DMS53 (cell line): Measurements from ENCODE around the gene CCDC91.
"Not testable (repeated sequence)": the region's sequence is repeated elsewhere in the genome, so short reads cannot be mapped to it uniquely, and the experiment has no call there.

Experiments
- DNase-seq: peaks from one replicate; lab custom pipeline; 2025; lab: John Stamatoyannopoulos, UW

CCDC91 gene

DNA sequence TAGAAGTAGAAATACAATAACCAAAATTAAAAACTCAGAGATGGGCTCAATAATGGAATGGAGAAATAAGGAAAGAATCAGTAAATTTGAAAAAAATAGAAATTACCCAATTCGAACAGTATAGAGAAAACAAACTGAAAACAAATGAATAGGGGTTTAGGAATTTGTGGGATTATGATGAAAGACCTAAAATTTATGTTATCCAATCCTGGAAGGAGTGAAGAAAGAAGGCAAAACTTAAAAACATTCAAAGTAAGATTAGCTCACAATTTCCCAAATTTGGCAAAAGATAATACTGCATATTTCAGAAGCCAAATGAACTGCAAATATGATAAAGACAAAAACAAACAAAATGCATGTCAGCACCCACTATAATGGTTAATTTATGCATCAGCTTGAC, 177.1 kb downstream of the CCDC91 start:
- DNase-seq = no peak

DNA sequence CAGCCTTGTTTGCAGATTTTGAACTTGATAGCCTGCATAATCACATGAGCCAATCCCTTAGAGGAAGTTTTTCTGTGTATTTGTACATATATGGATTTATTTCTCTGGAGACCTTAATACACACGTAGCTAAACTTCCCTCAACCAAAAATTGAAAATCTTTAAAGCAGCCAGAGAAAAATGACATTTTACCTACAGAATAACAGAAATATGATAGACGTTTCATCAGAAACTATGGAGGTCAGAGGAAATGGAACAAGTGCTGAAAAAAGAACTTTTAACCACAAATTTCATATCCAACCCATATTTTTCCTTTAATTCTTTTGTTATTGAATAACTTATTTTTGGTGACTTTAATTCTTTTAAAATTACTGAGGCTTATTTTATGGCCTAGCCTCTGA, 177.7 kb downstream of the CCDC91 start:
- DNase-seq = no peak

DNA sequence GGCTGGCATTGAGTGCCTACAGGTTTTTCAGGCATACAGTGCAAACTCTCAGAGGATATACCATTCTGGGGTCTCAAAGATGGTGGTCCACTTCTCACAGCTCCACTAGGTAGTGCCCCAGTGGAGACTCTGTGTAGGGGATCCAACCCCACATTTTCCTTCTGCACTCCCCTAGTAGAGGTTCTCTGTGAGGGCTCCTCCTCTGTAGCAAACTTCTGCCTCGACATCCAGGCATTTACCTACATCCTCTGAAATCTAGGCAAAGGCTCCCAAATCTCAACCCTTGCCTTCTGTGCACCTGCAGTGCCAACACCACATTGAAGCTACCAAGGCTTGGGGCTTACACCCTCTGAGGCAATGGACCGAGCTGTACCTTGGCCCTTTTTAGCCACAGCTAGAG, 179.2 kb downstream of the CCDC91 start:
- DNase-seq = peak; percentile 50

DNA sequence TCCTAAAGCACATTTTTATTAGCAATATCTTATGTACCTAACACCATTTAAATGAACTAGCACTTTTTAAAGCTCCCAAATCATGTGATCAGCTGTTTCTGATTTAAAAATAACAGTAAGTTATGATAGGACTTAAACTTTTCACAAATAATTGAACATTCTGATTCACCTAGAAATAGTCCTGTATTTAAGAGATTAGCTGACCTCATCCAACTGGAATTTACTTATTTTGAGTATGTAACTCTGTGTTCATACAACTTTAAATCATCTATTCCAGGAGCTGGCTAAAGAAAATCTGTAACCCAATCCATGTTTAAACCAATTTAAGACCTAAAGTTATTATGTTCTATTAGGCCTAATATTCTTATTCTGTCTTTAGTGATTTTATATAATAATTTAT, 184.3 kb downstream of the CCDC91 start:
- DNase-seq = no peak

DNA sequence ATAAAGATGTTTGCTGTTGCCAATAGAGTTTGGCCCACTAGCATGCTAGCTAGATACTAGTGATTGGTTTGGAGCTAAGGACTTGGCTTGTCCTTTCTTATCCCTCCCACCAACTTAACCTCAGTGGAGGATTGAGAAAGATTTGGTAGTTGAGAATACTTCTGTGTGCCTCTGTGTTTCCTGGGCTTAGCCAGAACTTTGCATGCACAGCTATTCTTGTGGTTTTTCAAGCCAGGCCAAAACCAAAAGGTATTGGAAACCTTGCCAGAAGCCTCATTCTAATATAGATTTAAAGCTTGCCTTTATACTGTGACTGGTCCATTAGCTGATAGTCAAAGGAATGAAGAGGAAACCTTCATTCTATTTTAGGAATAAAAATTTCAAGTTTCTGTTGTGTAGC, 188.5 kb downstream of the CCDC91 start:
- DNase-seq = no peak

DNA sequence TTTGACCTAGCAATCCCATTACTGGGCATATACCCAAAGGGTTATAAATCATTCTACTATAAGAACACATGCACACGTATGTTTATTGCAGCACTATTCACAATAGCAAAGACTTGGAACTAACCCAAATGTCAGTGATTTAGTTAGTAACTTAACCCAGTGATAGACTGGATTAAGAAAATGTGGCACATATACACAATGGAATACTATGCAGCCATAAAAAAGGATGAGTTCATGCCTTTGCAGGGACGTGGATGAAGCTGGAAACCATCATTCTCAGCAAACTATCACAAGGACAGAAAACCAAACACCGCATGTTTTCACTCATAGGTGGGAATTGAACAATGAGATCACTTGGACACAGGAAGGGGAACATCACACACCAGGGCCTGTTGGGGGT, 189.5 kb downstream of the CCDC91 start:
- not testable (repeated sequence) for DNase-seq

DNA sequence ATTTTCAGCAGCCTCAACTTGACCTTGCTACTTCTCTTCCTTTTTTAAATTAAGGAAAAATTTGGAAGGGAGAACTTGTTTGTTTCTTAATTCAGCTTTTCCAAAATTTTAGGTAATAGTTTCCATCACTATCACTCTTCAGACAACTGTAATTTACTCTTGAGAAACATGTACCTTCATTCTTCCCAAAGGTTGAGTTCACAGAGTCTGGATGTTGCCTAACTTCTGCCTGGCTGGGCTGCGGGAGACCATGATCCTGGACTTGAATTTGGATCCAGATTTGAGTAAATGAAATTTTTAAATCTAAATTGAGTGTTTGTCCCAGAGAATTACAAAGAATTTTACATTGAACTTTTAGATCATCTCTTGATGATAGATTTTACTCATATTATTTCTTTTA, 193.1 kb downstream of the CCDC91 start:
- no peak for DNase-seq

DNA sequence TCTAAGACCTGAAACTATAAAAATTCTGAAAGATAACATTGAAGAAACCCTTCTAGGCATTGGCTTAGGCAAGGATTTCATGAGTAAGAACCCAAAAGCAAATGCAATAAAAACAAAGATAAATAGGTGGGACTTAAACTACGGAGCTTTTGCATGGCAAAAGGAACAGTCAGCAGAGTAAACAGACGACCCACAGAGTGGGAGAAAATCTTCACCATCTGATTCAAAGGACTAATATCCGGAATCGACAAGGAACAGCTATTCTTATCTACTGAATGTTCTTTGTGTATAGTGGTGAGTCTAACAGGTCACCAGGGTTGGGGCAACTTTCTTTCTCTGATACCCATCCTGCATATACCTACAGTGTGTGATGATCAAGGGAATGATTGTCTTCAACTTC, 198.6 kb downstream of the CCDC91 start:
- no peak for DNase-seq

DNA sequence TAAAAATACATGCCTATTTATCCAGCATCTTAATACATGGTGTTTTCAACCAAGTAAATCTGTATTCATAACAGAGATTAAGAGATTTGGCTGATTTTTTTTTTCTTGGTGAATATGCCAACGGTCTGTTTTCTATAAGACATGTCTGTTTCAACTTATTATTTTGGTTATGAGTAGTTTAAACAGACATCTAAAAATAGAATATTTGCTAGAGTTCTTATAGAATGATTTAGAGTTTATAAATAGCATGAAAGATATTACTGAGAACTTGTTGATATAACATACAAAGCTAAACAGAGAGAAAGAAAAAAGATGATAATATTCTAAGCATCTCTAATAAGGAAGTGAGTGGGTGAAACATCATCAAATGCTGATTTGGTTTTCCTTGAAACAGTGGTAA, 199.9 kb downstream of the CCDC91 start:
- DNase-seq = no peak

DNA sequence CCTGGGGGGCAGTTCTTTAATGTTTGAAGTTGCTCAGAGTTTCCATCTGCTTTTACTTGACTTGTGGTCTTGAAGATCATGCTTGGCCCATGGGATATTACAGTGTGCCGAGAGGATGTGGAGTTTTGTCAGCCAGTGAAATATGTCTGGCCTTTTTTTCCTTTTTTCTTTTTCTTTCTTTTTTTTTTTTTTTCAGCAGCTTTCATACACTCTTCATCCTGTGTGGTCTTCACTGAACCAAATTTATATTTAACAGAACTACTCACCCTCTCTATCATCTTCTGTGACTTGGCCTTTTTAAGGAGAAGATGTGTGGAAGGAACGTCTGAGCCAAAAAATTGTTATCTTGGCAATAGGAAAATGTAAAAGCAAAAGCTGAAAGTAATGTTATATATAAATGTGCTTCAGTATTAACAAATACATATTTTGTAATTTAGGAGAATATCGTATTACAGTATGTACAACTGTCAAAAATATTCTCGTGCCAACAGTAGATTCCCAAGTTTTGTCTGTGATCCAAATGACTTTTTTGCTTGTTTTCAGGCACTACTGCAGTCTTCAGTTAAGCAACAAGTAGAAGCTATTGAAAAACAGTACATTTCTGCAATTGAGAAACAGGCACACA, 200.6 kb downstream of the CCDC91 start:
- DNase-seq = no peak

DNA sequence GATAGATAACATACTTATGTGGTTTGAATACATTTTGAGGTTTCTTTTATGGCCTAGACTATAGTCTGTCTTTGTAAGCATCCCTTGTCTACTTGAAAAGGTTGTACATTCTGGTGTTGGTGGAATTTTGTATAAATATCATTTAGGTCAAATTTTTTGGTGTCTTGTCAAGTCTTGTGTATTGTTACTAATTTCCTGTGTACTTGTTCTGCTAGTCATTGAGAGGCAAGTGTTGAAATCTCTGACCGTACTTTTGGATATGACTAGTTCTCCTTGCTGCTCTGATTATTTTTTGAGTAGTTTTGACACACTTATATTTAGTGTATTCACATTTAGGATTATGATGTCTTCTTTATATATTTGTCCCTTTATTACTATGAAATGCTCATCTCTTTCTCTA, 219.6 kb downstream of the CCDC91 start:
- DNase-seq = no peak

DNA sequence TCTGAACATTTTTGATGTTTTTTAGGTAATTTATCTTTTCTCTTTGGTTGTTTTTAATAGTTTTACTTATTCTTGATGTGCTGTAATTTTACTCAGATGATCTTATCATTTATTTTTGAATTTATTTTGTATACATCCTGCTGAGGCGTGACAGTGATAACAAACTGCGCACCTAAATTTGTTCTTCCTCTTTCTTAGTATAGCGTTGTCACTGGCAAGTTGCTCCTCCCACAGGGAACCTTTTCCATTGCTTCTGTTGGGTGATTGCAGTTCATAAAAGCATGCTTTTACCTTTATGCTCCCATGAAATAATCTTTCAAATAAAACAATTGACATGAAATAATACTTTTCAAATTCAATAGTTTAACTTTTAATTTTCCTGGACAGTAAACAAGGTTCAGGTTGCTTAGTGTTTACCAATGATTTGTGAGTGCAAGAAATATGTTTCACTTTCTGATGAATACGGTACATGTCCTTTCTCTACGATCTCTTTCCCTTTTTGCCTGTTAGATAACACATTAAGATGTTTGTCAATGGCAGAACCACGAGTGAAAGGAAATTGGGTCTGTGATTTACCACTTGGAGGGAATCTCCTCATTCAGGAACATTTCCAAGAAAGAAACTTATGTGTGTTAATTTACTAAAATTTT, 223.3 kb downstream of the CCDC91 start:
- no peak for DNase-seq

DNA sequence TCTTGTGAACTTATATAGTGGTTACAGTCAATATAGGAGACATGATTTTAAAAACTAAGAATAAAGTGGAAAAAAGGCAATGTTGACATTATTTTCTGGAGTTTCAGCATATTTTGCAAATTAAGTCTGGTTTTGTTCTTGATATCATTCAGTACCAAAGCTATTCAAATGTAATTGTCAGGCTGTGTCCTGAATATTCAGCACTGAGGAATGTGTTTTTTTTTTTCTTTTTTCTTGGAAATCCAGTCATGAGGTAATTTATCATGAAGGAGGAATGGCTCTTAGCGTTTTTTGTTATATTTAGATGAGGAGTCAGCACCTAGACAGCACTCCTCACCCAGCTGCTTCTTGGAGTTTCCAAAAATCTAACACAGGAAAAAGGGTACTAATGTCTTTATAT, 225.5 kb downstream of the CCDC91 start:
- no peak for DNase-seq

DNA sequence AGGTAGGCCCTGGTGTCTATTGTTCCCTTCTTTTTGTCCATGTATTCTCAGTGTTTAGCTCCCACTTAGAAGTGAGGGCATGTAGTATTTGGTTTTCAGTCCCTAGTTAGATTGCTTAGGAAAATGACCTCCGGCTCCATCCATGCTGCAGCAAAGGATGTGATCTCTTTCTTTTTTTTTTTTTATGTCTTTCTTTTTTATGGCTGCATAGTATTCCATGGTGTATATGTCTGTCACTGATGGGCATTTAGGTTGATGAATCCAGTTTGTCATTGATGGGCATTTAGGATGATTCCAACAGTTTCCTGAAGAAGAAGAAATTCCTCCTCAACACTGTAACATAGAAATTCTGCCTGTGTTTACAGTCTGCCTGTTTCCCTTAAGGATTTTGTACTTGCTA, 231.1 kb downstream of the CCDC91 start:
- no peak for DNase-seq

DNA sequence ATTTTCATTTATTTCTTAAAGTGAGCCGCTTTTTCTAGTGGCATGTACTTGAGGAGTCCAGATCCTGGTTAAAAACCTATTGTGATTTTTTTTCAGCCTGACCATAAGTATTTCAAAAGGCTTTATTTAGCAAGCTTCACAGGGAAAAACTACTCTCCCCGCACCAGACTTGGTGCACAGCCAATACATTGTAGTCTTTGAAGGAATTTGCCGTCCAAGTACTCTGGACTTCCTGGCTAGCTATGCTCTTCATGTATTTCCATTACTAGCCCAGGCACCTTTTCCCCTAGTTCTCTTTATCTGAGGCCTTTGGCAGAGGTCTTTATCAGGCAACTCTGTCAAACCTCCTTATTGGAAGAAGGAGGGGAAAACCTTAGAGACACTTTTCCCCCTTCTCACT, 234.7 kb downstream of the CCDC91 start:
- DNase-seq = peak; percentile 19

DNA sequence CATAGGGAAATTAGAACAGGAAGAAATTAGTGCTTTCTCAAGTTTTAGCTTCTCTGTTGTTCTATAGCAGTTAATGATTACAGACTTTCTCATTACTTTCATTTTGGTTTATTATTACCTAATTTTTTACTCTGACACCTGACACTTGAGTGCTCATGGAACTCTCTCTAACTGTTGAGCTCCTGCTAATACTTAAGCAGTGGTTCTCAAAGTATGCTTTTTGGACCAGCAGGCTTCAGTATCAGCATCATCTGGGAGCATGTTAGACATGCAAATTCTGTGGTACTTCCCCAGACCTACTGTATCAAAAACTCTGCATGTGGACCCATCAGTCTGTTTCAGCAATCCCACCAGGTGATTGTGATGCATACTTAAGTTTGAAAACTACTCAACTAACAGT, 235.3 kb downstream of the CCDC91 start:
- no peak for DNase-seq

DNA sequence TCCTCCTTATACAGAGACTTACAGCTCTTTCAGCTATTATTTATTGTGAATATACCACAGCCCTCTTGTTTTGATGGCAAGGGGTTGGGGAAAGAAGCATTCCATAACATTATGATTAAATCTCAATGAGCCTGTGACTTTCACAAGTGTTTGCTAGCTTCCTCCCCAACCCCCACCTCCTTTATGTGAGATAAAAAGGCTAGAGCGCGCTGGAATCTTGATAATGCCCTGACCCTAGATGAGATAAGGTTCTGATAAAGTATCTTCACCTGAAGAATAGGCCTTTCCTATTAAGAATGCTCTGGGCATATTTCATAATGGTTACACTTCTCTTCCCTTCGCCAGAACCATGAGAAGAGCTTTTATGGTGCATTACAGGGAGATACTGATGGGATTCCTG, 236.8 kb downstream of the CCDC91 start:
- DNase-seq = no peak

DNA sequence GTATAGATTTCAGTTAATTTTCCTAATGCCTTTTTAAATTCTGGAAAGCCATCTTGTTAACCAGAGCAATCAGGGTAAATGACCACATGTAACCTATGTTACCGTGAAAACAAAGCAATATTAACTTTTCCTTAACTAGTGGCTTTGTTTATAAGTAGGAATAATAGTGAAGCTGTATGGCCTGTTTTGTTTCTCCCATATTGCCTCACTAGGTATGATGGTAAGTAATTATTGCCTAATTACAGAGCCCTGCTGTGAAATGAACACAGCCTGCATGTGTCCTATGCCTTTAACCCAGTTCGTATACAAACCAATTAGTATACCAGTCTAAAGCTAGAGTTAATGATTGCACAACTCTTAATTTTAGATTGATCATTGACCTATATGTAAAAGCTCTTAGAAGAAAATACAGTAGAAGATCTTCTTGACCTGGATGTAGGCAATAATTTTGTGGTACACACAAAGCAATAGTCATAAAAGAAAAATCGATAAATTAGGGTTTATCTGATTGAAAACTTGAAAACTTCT, 249.9 kb downstream of the CCDC91 start:
- no peak for DNase-seq

DNA sequence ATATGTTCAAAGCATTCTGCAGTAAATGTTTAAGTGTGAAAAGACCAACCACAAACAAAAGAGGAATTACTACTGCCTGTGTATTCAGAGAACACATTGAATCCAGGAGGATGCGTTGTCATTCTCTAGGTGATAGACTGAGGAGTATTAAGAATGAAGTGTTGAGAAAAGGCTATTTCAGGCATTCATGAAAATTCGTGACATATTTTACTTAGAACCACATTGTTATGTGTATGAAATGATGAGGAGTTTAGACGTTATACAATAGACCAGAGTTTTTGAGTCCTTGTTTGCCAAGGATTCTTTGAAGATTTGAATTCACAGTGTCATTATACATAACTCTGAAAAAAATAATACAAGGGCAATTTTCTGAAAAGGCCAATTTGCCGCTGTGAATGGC, 251.8 kb downstream of the CCDC91 start:
- DNase-seq = no peak

DNA sequence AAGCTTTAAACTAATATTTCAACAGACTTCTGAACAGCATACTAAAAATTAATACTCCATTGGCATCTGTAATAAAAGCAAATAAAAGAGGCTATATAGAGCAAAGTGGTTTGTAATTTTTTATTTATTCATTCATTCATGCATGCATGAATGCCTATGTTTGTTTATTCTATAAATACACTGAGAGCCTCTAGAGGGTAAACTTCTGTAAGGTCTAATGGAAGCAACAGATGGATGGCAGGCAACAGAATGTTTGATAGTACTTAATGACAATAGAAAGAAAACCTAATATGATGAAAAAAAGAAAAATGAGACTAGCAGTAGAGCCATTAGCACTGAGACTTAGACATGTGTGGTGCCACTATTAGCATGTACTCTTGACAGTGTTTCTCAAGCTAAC, 253.1 kb downstream of the CCDC91 start:
- DNase-seq = peak; percentile 98

DNA sequence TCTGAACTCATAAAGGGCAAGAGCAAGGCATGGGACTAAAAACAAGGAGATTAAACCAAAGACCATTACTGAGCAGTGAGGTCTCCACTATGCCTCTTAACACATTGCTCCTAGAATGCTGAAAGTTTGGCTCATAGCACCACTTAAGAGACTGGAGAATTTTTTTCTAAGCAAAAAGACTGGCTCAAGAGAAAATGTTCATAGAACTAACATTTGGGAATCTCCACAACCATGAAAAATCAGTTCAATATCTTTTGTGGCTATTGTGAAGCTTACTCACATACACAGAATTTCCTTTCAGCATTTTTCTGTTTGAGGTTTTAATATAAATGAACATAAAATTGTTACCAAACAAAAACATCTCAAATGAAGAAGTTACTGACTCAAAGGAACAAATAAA, 255.8 kb downstream of the CCDC91 start:
- DNase-seq = no peak

DNA sequence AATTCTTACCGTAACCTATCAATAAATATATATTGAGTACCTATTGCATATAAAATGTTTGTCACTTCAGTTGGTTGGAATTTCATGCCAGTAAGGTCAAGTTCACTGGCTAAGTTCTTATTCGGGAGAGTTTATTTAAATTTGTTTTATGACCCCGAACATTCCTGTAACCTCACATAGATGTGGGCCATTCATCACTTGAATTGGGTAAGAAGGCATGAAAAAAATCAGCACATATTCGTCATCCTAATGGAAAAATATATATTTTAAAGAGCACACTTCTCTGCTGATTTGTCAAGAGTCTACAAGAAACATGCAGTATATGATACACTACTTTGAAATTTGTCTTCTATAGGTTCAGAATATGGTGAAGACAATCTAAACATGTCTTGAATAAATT, 263.4 kb downstream of the CCDC91 start:
- no peak for DNase-seq

DNA sequence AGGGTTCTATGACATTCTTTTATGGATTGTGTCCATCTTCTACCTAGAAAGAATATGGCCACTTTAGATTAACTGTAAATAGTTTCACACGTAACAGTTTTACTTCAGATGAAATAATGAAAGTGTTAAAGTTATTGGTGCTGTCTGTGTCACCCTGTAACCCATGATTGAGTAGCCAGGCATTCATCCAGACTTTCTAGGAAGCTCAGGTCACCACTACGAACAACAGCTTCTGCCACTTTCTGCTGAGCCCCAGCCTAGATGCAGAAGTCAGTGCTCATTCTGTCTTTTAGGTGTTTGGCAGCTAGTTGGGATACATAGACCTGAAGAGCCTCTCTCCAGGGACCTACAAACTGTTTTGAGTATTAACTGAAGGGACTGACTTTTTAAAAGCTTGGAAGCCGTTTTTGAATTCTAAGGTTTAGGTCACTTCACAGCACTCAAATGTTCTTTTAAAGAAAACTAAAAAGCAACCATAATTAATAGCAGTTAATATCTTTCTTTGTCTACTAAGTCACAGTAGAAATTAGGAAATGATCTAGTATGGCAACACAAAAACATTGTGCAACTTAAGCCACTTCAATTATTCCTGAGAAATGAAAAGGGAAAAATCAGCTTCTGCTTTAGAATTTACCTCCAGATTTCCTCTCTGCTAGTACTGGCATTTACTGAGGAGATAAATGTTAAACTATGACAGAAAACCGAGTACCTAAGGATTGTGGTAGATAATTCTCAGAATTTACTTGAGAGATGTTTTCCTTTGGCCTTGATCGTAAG, 266.9 kb downstream of the CCDC91 start:
- DNase-seq = no peak
